Thoracic aorta (tissue), 2 donors: ENCODE results near the gene PTPRR. TPM values are rescaled to one million over a fixed set of nuclear protein-coding genes. Genes with fewer than 3 reads are reported as not detected.

ENCODE experiments used
- ATAC-seq: fragments of 150-250 bp; one replicate; pipeline ENCODE4 v1.8.0; 2017; ENCODE audit warnings: low read depth; ENCODE audit not compliant: insufficient number of reproducible peaks, low FRiP score
- DNase-seq: peaks from one replicate; pipeline ENCODE4 v3.0.0-alpha.2; 2020; ENCODE audit warnings: low spot score
- H3K27ac ChIP-seq, 2 donors: fragments of 200-600 bp; sonication (generic); 1 replicate in 1 of 2; 2 replicates in 1 of 2; pipeline ENCODE4 v1.5.1; 2016; ENCODE audit warnings: mild to moderate bottlenecking in 2 of 2, moderate library complexity in 2 of 2
- H3K27me3 ChIP-seq: fragments of 200-600 bp; sonication (generic); replicated peaks from 2 replicates; pipeline ENCODE4 v1.6.0; 2016; ENCODE audit warnings: mild to moderate bottlenecking; ENCODE audit not compliant: insufficient read depth
- H3K36me3 ChIP-seq: fragments of 200-600 bp; sonication (generic); one replicate; pipeline ENCODE4 v1.5.1; 2016
- H3K4me1 ChIP-seq, 2 donors: fragments of 200-600 bp; sonication (generic); 1 replicate in 1 of 2; 2 replicates in 1 of 2; pipeline versions ENCODE4 v1.5.1 to v1.6.0; 2016; ENCODE audit warnings: low read depth in 2 of 2, mild to moderate bottlenecking in 1 of 2; ENCODE audit not compliant: control insufficient read depth in 1 of 2
- H3K4me3 ChIP-seq: fragments of 200-600 bp; sonication (generic); 2 replicates; pipeline ENCODE4 v1.5.1; 2016; ENCODE audit warnings: mild to moderate bottlenecking
- H3K9me3 ChIP-seq: fragments of 200-600 bp; sonication (generic); 2 replicates; pipeline ENCODE4 v1.5.1; 2016
- CTCF ChIP-seq: fragments of 200-600 bp; sonication (generic); IDR thresholded peaks from one replicate; pipeline ENCODE4 v1.5.1; 2019; ENCODE audit warnings: antibody characterized with exemption
- total RNA-seq, 2 donors: library from RNA; depleted of rRNA; stranded (reverse); fragments of >200 nt; gene quantifications; one replicate each; pipeline versions ENCODE4 v1.1.0 to v1.2.3, GENCODE V29; 2016

PTPRR gene
- total RNA-seq, 2 donors from 2014 or later: 0.27 to 0.35 TPM

GRCh38 chr12:70838127-70838526 is 82.4 kb downstream of the PTPRR start:
- Histone ChIP-seq H3K36me3 (no peaks in the 10 kb centered on the region), H3K27ac (no peak overlapping the region), H3K4me3 (no peak overlapping the region), H3K9me3 (no peaks in the 10 kb centered on the region), H3K4me1 (peaks cover 5 to 7% of the 10 kb centered on the region in 2 donors), H3K27me3 (no peaks in the 10 kb centered on the region)
- ATAC-seq (no peak), DNase-seq (no peak)
- TF ChIP-seq CTCF: no peak

- no peaks in the 10 kb centered on the region for H3K27me3 ChIP-seq
- no peak overlapping the region for H3K27ac ChIP-seq
- no peak for DNase-seq
- no peaks in the 10 kb centered on the region for H3K36me3 ChIP-seq
- TF ChIP-seq CTCF: no peak
- ATAC-seq: no peak
- H3K9me3 ChIP-seq: no peaks in the 10 kb centered on the region
- no peak overlapping the region for H3K4me3 ChIP-seq
- H3K4me1 ChIP-seq: peaks cover 5 to 7% of the 10 kb centered on the region in 2 donors
Measured at GRCh38 chr12:70837026-70837425, 83.5 kb downstream of the PTPRR start.

GRCh38 chr12:70835948-70836347 is 84.6 kb downstream of the PTPRR start:
- Histone ChIP-seq H3K36me3 (no peaks in the 10 kb centered on the region), H3K27ac (no peak overlapping the region), H3K4me1 (peaks cover 0 to 4% of the 10 kb centered on the region in 2 donors), H3K9me3 (no peaks in the 10 kb centered on the region), H3K4me3 (no peak overlapping the region), H3K27me3 (no peaks in the 10 kb centered on the region)
- TF ChIP-seq CTCF: no peak
- no peak for ATAC-seq
- no peak for DNase-seq

- Histone ChIP-seq H3K27me3 (no peaks in the 10 kb centered on the region), H3K9me3 (no peaks in the 10 kb centered on the region), H3K36me3 (no peaks in the 10 kb centered on the region), H3K4me1 (no peaks in the 10 kb centered on the region), H3K27ac (no peak overlapping the region), H3K4me3 (no peak overlapping the region)
- DNase-seq: no peak
- ATAC-seq: no peak
- TF ChIP-seq CTCF: no peak
Measured at GRCh38 chr12:70831543-70831942, 89.0 kb downstream of the PTPRR start.

- ATAC-seq (no peak), DNase-seq (no peak)
- Histone ChIP-seq H3K4me3 (no peak overlapping the region), H3K4me1 (no peaks in the 10 kb centered on the region), H3K27me3 (no peaks in the 10 kb centered on the region), H3K27ac (no peak overlapping the region), H3K36me3 (no peaks in the 10 kb centered on the region), H3K9me3 (no peaks in the 10 kb centered on the region)
- TF ChIP-seq CTCF: no peak
Measured at GRCh38 chr12:70830221-70831061, 90.1 kb downstream of the PTPRR start.
